CD4-positive, alpha-beta memory T cell (primary cell): ENCODE results near the gene EPS8L3. TPM values are rescaled to one million over a fixed set of nuclear protein-coding genes. Genes with fewer than 3 reads are reported as not detected.
A peak's percentile ranks its signal among the peaks of the same experiment; 100 is the strongest.

ENCODE experiments used
- CTCF ChIA-PET: fragments of 350-600 bp; sonication (Branson Sonifier 250); formaldehyde crosslinking; loops from one replicate; lab custom pipeline; 2021; ENCODE audit warnings: inconsistent platforms; ENCODE audit not compliant: partially characterized antibody; lab: Charles Lee
- POLR2A ChIA-PET: fragments of 350-600 bp; sonication (Branson Sonifier 250); formaldehyde crosslinking; loops from one replicate; lab custom pipeline; 2021; ENCODE audit not compliant: partially characterized antibody; lab: Charles Lee
- DNase-seq, 5 donors: peaks; one replicate each; pipeline versions ENCODE4 v3.0.0 to v3.0.0-alpha.2; 2020 to 2022; ENCODE audit warnings: mixed read lengths in 1 of 5
- H3K27ac ChIP-seq: one replicate; pipeline ENCODE4 v1.7.0; 2013; ENCODE audit warnings: low read depth, low read length
- H3K27me3 ChIP-seq: 2 replicates; pipeline ENCODE4 v1.7.0; 2013; ENCODE audit warnings: mild to moderate bottlenecking, low read length, moderate library complexity; ENCODE audit not compliant: insufficient read depth
- H3K36me3 ChIP-seq: 2 replicates; pipeline ENCODE4 v1.7.0; 2013; ENCODE audit warnings: mild to moderate bottlenecking, low read length, moderate library complexity; ENCODE audit not compliant: insufficient read depth
- H3K4me1 ChIP-seq: 2 replicates; pipeline ENCODE4 v1.7.0; 2013; ENCODE audit warnings: mild to moderate bottlenecking, low read length, moderate library complexity; ENCODE audit not compliant: insufficient read depth
- H3K4me3 ChIP-seq, 2 donors: one replicate each; pipeline ENCODE4 v1.7.0; 2013; ENCODE audit warnings: low read length in 2 of 2, mild to moderate bottlenecking in 1 of 2
- H3K9me3 ChIP-seq, 2 donors: one replicate each; pipeline ENCODE4 v1.7.0; 2013; ENCODE audit warnings: low read length in 2 of 2, control low read depth in 1 of 2; ENCODE audit not compliant: control insufficient read depth in 1 of 2
- H3K27ac Mint-ChIP-seq, 7 donors: one replicate each; pipeline ENCODE4 v1.8.0; 2020 to 2021; ENCODE audit warnings: mixed read lengths in 7 of 7, mild to moderate bottlenecking in 6 of 7, inconsistent platforms in 3 of 7, moderate library complexity in 3 of 7
- H3K27me3 Mint-ChIP-seq, 2 donors: one replicate each; pipeline ENCODE4 v1.8.0; 2020 to 2021; ENCODE audit warnings: mixed read lengths in 2 of 2
- H3K36me3 Mint-ChIP-seq, 2 donors: one replicate each; pipeline ENCODE4 v1.8.0; 2020 to 2021; ENCODE audit warnings: mixed read lengths in 2 of 2, inconsistent platforms in 1 of 2, mild to moderate bottlenecking in 1 of 2
- H3K4me1 Mint-ChIP-seq, 4 donors: one replicate each; pipeline ENCODE4 v1.8.0; 2020 to 2021; ENCODE audit warnings: mixed read lengths in 4 of 4, mild to moderate bottlenecking in 1 of 4
- H3K4me3 Mint-ChIP-seq, 8 donors: one replicate each; pipeline ENCODE4 v1.8.0; 2020 to 2021; ENCODE audit warnings: mixed read lengths in 8 of 8, mild to moderate bottlenecking in 7 of 8, moderate library complexity in 6 of 8, inconsistent platforms in 3 of 8
- H3K9me3 Mint-ChIP-seq, 8 donors: one replicate each; pipeline ENCODE4 v1.8.0; 2020 to 2021; ENCODE audit warnings: mixed read lengths in 8 of 8, mild to moderate bottlenecking in 5 of 8, inconsistent platforms in 3 of 8, moderate library complexity in 1 of 8
- intact Hi-C: fragments of 100-400 bp; cut with micrococcal nuclease; formaldehyde crosslinking; loops from one replicate; pipeline ENCODE4 v1.15.1; 2023
- polyA plus RNA-seq, 2 donors: library from polyadenylated mRNA; unstranded; fragments of 300-500 nt; fragmentation: Illumina TruSeq; gene quantifications; one replicate each; pipeline ENCODE4 v1.2.3, GENCODE V29; 2021
- total RNA-seq, 2 experiments: library from RNA; stranded (reverse); gene quantifications; one replicate each; pipeline ENCODE4 v1.2.3, GENCODE V29; 2021

Gene EPS8L3
- total and polyA plus RNA-seq, 4 experiments from 2014 or later = not detected

- peak overlapping the region in 1 of 7 donors; percentile 32 for H3K27ac Mint-ChIP-seq
Measured at GRCh38 chr1:109733236-109733870, 30.4 kb downstream of the EPS8L3 start.

GRCh38 chr1:109732390-109732881 lies 31.3 kb downstream of the EPS8L3 start:
- no peaks in the 10 kb centered on the region for H3K9me3 Mint-ChIP-seq
- no peaks in the 10 kb centered on the region for H3K27me3 ChIP-seq
- peaks cover 4 to 10% of the 10 kb centered on the region in 2 donors for H3K27me3 Mint-ChIP-seq
- H3K27ac ChIP-seq = no peak overlapping the region
- H3K4me3 Mint-ChIP-seq = no peak overlapping the region
- DNase-seq = no peak
- no peaks in the 10 kb centered on the region for H3K36me3 ChIP-seq
- no peaks in the 10 kb centered on the region for H3K9me3 ChIP-seq
- ChIA-PET CTCF (no interaction called here), POLR2A (no interaction called here)
- H3K36me3 Mint-ChIP-seq = peaks cover 0 to 7% of the 10 kb centered on the region in 2 donors
- peaks cover 0 to 2% (median 0%) of the 10 kb centered on the region in 4 donors for H3K4me1 Mint-ChIP-seq
- H3K4me1 ChIP-seq = no peaks in the 10 kb centered on the region
- intact Hi-C loops = no loop called here
- H3K4me3 ChIP-seq = no peak overlapping the region
- no peak overlapping the region for H3K27ac Mint-ChIP-seq

More at GRCh38 chr1:109733236-109733870, 30.4 kb downstream of the EPS8L3 start:
- peaks cover 0 to 7% of the 10 kb centered on the region in 2 donors for H3K36me3 Mint-ChIP-seq
- H3K4me3 ChIP-seq = no peak overlapping the region
- H3K4me3 Mint-ChIP-seq = no peak overlapping the region
- CTCF ChIA-PET = no interaction called here
- peaks cover 0 to 2% (median 0%) of the 10 kb centered on the region in 4 donors for H3K4me1 Mint-ChIP-seq
- POLR2A ChIA-PET = no interaction called here
- no peak overlapping the region for H3K27ac ChIP-seq
- H3K9me3 ChIP-seq = no peaks in the 10 kb centered on the region
- H3K36me3 ChIP-seq = no peaks in the 10 kb centered on the region
- H3K9me3 Mint-ChIP-seq = no peaks in the 10 kb centered on the region
- DNase-seq = no peak
- no peaks in the 10 kb centered on the region for H3K4me1 ChIP-seq
- H3K27me3 ChIP-seq = no peaks in the 10 kb centered on the region
- intact Hi-C loops = no loop called here
- H3K27me3 Mint-ChIP-seq = peaks cover 2 to 10% of the 10 kb centered on the region in 2 donors

- H3K9me3 ChIP-seq = no peaks in the 10 kb centered on the region
- H3K4me3 ChIP-seq = no peak overlapping the region
- Mint-ChIP-seq H3K4me1 (peaks cover 0 to 2% (median 0%) of the 10 kb centered on the region in 4 donors), H3K9me3 (no peaks in the 10 kb centered on the region), H3K27me3 (peaks cover 4 to 5% of the 10 kb centered on the region in 2 donors), H3K27ac (no peak overlapping the region), H3K36me3 (no peaks in the 10 kb centered on the region), H3K4me3 (no peak overlapping the region)
- no peaks in the 10 kb centered on the region for H3K27me3 ChIP-seq
- DNase-seq = no peak
- intact Hi-C loops = no loop called here
- no peaks in the 10 kb centered on the region for H3K36me3 ChIP-seq
- H3K4me1 ChIP-seq = no peaks in the 10 kb centered on the region
- no peak overlapping the region for H3K27ac ChIP-seq
- CTCF ChIA-PET = interaction anchor here (0.6 kb wide), 1 partner anchor 86 kb away, joined by 3 read pairs; no protein-coding TSS in a partner anchor
- POLR2A ChIA-PET = no interaction called here
Measured at GRCh38 chr1:109730666-109731065, 33.1 kb downstream of the EPS8L3 start.

GRCh38 chr1:109728870-109729269 lies 34.9 kb downstream of the EPS8L3 start:
- POLR2A ChIA-PET = interaction anchor here (1.4 kb wide), 1 partner anchor 11 kb away, joined by 5 read pairs; no protein-coding TSS in a partner anchor
- no peaks in the 10 kb centered on the region for H3K27me3 ChIP-seq
- H3K4me3 ChIP-seq = no peak overlapping the region
- DNase-seq = no peak
- Mint-ChIP-seq H3K27me3 (peaks cover 3 to 4% of the 10 kb centered on the region in 2 donors), H3K4me3 (no peak overlapping the region), H3K27ac (no peak overlapping the region), H3K36me3 (no peaks in the 10 kb centered on the region), H3K4me1 (no peaks in the 10 kb centered on the region), H3K9me3 (no peaks in the 10 kb centered on the region)
- CTCF ChIA-PET = no interaction called here
- H3K36me3 ChIP-seq = no peaks in the 10 kb centered on the region
- no peaks in the 10 kb centered on the region for H3K4me1 ChIP-seq
- no peaks in the 10 kb centered on the region for H3K9me3 ChIP-seq
- intact Hi-C loops = no loop called here
- no peak overlapping the region for H3K27ac ChIP-seq

GRCh38 chr1:109726728-109727373 lies 36.9 kb downstream of the EPS8L3 start:
- DNase-seq = no peak
- Histone ChIP-seq H3K4me3 (no peak overlapping the region), H3K9me3 (no peaks in the 10 kb centered on the region), H3K36me3 (no peaks in the 10 kb centered on the region), H3K27ac (no peak overlapping the region), H3K4me1 (no peaks in the 10 kb centered on the region), H3K27me3 (no peaks in the 10 kb centered on the region)
- CTCF ChIA-PET = no interaction called here
- no peak overlapping the region for H3K27ac Mint-ChIP-seq
- intact Hi-C loops = no loop called here
- no peaks in the 10 kb centered on the region for H3K36me3 Mint-ChIP-seq
- H3K27me3 Mint-ChIP-seq = peaks cover 2% of the 10 kb centered on the region in 2 donors
- no peaks in the 10 kb centered on the region for H3K9me3 Mint-ChIP-seq
- POLR2A ChIA-PET = no interaction called here
- no peak overlapping the region for H3K4me3 Mint-ChIP-seq
- no peaks in the 10 kb centered on the region for H3K4me1 Mint-ChIP-seq

GRCh38 chr1:109726007-109726406 lies 37.7 kb downstream of the EPS8L3 start:
- CTCF ChIA-PET = no interaction called here

GRCh38 chr1:109725510-109725909 lies 38.2 kb downstream of the EPS8L3 start:
- ChIA-PET POLR2A (no interaction called here), CTCF (no interaction called here)
- no peaks in the 10 kb centered on the region for H3K4me1 Mint-ChIP-seq
- H3K27ac Mint-ChIP-seq = no peak overlapping the region
- Histone ChIP-seq H3K4me3 (no peak overlapping the region), H3K36me3 (no peaks in the 10 kb centered on the region), H3K9me3 (no peaks in the 10 kb centered on the region), H3K27me3 (no peaks in the 10 kb centered on the region), H3K27ac (no peak overlapping the region), H3K4me1 (no peaks in the 10 kb centered on the region)
- H3K4me3 Mint-ChIP-seq = no peak overlapping the region
- H3K27me3 Mint-ChIP-seq = peaks cover 0 to 2% of the 10 kb centered on the region in 2 donors
- H3K9me3 Mint-ChIP-seq = no peaks in the 10 kb centered on the region
- intact Hi-C loops = no loop called here
- H3K36me3 Mint-ChIP-seq = no peaks in the 10 kb centered on the region
- no peak for DNase-seq

More at GRCh38 chr1:109726007-109726406, 37.7 kb downstream of the EPS8L3 start:
- Mint-ChIP-seq H3K27ac (no peak overlapping the region), H3K9me3 (no peaks in the 10 kb centered on the region), H3K4me3 (no peak overlapping the region), H3K4me1 (no peaks in the 10 kb centered on the region), H3K36me3 (no peaks in the 10 kb centered on the region), H3K27me3 (peaks cover 2% of the 10 kb centered on the region in 2 donors)
- H3K27me3 ChIP-seq = no peaks in the 10 kb centered on the region
- H3K27ac ChIP-seq = no peak overlapping the region
- H3K36me3 ChIP-seq = no peaks in the 10 kb centered on the region
- no peak overlapping the region for H3K4me3 ChIP-seq
- no peaks in the 10 kb centered on the region for H3K9me3 ChIP-seq
- POLR2A ChIA-PET = no interaction called here
- no peak for DNase-seq
- intact Hi-C loops = no loop called here
- H3K4me1 ChIP-seq = no peaks in the 10 kb centered on the region
